LoVo (cell line): ENCODE data around the gene IRS1.

Experiments
- DNase-seq: peaks from one replicate; pipeline ENCODE4 v3.0.0-alpha.2; 2016; ENCODE audit warnings: low spot score

The IRS1 gene

DNA sequence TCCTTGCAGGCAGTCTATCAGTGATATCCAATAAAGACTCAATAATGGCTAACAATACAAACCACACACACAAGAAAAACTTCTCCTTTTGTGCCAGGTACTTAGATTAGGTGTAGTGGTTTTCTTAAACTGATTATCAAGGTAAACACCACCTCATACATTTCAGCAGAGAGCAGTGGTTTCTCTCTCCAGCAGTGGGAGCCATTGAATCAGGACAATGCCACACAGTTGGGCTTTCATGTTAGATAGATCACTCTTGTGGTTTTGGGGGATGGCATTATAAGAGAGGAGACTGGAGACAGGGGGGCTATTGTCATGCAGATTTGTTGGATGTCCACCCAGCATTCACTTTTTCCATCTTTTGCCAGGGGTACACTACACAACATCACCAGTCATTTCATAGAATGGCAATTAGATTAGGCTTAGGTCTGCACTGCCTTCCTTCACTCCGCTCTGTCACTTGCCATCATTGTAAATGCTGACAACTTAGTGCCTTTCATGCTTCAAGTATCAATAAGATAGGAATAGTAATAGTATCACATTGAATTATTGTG lies 13.6 kb upstream of the IRS1 start:
- no peak for DNase-seq

- DNase-seq: no peak
These were observed 3.8 kb upstream of the IRS1 start for GRCh38 chr2:226803410-226803809.

DNA sequence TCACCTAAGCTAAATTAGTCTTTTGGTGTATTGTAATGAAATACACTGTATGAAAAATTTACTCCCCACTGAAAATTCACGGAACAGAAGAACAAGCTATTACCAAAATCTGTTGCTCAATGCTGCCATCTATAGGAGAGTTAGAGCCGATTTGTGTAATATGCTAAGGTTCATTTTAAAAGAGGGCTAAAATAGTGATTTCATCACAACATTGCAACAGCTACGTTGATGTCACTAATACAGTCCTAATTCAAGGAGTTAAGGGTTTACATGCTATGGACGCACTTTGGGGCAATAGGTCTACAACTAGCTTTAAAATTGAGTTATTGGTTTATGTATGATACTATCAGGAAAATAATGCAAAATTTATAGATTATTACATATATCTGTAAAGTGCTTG lies 3.0 kb upstream of the IRS1 start:
- DNase-seq: peak; percentile 65

- DNase-seq: peak; percentile 25
These were observed 1.5 kb upstream of the IRS1 start for GRCh38 chr2:226800941-226801784.

- DNase-seq: peak; percentile 37
These were observed 638 bp upstream of the IRS1 start for GRCh38 chr2:226799976-226800940.

- no peak for DNase-seq
These were observed 1.0 kb downstream of the IRS1 start for GRCh38 chr2:226798422-226799210.

DNA sequence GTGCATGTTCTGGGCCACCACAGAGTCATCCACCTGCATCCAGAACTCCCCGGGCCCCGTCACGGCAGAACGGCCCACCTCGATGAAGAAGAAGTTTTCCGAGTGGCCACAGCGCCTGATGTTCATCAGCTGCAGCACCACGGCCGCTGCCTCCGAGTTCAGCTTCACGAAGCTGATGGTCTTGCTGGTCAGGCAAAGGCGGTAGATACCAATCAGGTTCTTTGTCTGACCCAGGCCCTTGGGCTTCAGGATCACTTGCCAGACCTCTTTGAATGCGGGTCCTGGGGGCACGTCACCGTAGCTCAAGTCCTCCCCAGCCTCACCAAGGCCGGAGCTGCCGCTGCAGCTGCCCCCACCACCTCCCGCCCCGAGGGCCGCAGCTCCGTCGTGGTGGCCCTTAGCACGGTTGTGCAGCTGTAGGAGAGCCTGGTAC lies 1.6 kb downstream of the IRS1 start:
- no peak for DNase-seq

GRCh38 chr2:226797289-226797988 lies 2.2 kb downstream of the IRS1 start:
- no peak for DNase-seq

DNA sequence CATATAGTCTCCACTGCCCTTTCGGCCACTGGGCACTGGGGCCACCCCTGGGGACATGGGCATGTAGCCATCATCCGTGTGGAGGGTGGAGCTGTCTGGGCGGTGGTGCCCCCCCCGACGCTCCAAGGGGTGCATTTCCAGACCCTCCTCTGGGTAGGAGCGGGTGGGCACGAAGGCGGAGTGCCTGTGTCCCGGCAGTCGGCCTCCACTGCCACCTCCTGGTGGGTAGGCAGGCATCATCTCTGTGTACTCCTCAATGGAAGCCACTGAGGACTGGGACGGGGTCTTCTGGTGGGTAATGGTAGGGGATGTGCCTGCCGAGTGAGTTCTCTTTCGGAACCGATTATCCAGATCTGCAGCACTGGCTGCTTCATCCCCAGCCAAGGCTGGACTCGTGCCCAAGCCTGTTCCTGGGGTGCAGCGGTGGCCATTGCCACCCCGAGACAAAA lies 2.8 kb downstream of the IRS1 start:
- DNase-seq: no peak

DNA sequence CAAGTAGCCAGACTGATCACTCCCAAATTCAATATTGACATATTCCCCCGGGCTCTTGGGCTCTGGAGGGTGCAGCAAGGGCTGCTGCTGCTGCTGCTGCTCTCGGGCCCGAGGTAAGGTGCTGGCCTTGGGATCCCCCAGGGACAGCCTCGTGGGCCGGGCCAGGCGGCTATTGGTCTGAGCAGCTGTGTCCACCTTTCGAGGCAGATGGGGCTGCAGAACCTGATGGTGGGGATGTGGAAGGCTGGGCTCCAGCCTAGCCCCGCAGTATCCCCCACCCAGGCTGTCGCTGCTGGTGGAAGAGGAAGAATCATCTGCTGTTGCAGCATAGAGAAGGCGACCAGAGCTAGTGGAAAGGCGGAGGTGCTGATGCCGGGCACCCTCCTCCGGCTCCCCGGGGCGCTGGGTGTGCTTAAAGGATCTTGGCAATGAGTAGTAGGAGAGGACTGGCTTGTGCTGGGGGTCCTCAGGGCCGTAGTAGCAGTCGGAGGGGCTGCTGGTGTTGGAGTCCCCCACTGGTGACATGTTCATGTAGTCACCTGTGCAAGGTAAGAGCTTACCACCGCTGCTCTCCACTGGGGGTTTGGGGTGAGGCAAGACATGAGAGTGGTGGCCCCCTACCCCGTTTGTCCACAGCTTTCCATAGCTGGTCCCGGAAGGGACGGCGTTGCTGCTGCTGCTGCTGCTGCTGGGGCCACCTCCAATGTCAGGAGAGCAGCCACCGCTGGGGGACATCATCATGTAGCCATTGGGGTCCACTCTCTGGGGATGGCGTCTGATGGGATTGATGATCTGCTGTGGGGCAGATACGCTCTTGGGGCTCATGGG lies 3.4 kb downstream of the IRS1 start:
- no peak for DNase-seq

- no peak for DNase-seq
These were observed 4.2 kb downstream of the IRS1 start for GRCh38 chr2:226795281-226796011.

DNA sequence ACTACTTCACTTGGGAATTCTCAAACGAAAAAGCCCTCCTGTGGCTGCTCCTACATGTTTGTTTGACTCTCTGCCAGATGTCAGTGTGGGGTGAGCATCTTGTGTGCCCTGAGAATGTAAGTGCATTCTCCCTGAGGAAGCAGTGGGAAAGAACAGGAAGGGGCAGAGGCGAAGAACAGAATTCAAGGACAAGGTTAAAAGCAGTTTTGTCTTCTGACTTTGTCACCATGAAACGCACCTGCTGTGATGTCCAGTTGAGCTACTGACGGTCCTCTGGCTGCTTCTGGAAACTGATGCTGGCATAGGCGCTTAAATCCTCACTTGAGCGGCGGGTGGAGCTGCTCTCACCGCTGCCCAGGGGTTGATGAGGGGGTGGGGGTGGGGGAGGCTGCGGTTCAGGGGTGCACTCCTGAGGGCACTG lies 4.9 kb downstream of the IRS1 start:
- no peak for DNase-seq

- DNase-seq: no peak
These were observed 5.4 kb downstream of the IRS1 start for GRCh38 chr2:226794196-226794661.

DNA sequence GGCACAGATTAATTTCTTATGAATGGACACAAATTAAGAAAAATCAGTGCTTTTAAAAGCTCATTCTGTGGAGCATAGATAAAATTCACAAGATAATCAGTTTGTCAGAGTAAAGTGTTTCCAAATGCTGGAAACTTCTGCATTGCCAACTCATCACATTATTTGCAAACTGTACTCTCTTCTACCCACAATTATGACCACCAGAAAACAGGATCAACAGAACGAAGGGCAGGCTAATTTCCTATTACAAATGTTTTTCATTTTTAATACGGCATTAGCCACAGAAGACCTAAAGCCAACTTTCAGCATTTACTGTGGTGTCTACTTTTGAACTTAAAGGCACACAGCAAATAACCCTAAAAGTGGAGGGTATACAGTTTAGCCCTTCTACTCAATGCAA lies 6.0 kb downstream of the IRS1 start:
- DNase-seq: no peak

- no peak for DNase-seq
These were observed 7.3 kb downstream of the IRS1 start for GRCh38 chr2:226792155-226792881.

DNA sequence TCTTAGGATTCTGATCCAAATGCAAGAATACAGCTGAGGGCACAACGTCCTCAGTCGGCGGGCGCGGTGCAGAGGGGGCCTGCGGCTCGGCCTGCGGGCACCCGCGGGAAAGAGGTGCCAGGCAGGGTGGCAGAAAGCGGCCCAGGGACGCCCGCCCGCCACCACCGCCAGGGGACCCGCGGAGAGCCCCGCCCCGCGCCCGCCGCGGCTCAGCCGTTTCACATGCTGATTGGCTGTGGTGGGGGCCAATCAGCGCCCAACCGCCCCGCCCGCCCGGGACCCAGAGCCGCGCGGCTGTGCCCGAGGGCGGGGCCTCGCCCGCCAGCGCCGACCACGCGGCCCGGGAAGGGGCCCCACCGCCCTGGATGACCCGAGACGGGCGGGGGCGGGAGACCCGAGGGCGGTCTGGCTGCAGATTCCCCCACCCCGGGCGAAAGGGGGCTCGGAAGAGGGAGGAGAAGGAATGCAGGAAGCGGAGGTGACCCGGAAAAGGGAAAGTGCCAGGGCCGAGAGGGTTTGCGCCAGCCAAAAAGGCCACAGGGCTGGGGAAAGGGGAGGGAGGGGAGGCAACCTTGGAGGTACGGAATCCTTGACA lies 8.0 kb downstream of the IRS1 start:
- no peak for DNase-seq

GRCh38 chr2:226791056-226791486 lies 8.5 kb downstream of the IRS1 start:
- DNase-seq: no peak

- no peak for DNase-seq
These were observed 9.2 kb downstream of the IRS1 start for GRCh38 chr2:226790431-226790830.
